ENCODE measurements around the gene TUBB1. TPM values are rescaled to one million over a fixed set of nuclear protein-coding genes. Genes with fewer than 3 reads are reported as not detected.

TUBB1 gene
- total and polyA plus RNA-seq, 2 donors from 2014 or later, result 0.17 TPM; not detected in 1

DNA sequence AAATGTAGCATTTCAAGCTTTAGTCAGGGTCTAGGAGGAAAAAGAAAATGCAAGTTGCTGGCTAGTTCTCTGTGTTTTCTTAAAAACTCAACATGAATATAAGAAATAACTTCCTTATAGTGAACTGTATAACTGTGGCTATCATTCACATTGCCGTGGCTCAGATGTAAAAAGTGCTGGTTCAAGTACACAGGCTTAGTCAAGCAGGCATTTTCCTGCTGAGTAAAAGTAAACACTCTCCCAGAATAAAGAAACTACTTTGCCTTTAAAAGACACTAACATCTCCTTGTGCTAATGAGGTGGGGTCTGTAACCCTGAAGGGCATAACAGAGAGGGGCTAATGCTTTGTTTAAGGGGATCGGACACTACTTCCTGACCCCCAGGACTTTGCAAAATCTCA is 9.6 kb downstream of the TUBB1 start:
- H3K4me3 ChIP-seq (ENCODE audit: low read length in 3 of 3), result no peak overlapping the region
- no peaks in the 10 kb centered on the region for H3K9me3 ChIP-seq (ENCODE audit: control insufficient read depth in 2 of 3, insufficient read depth in 1 of 3, low read length in 3 of 3)
- DNase-seq (no peak), FAIRE-seq (no peak)
- intact Hi-C loops (cut with DNase I), result loop anchor here (10.0 kb wide), 1 partner anchor 124 kb away; no protein-coding TSS in a partner anchor
- TF ChIP-seq CTCF (IDR thresholded peaks at IDR 0.05; ENCODE audit: borderline replicate concordance, extremely low read depth, insufficient read depth), result no peak
- peaks cover 2 to 56% (median 22%) of the 10 kb centered on the region in 3 donors for H3K36me3 ChIP-seq (ENCODE audit: control insufficient read depth in 2 of 3, insufficient read depth in 3 of 3, low read length in 3 of 3)
- peaks cover 0 to 20% (median 10%) of the 10 kb centered on the region in 3 donors for H3K4me1 ChIP-seq (ENCODE audit: control insufficient read depth in 2 of 3, insufficient read depth in 2 of 3, low read depth in 1 of 3, low read length in 3 of 3)
- no peaks in the 10 kb centered on the region for H3K27me3 ChIP-seq (ENCODE audit: control insufficient read depth, insufficient read depth, low read length)
- no peak overlapping the region for H3K27ac ChIP-seq (ENCODE audit: low read depth in 2 of 2, low read length in 2 of 2)
- H3K9ac ChIP-seq (ENCODE audit: low read length in 3 of 3), result peak overlapping the region in 1 of 3 donors; percentile 41

DNA sequence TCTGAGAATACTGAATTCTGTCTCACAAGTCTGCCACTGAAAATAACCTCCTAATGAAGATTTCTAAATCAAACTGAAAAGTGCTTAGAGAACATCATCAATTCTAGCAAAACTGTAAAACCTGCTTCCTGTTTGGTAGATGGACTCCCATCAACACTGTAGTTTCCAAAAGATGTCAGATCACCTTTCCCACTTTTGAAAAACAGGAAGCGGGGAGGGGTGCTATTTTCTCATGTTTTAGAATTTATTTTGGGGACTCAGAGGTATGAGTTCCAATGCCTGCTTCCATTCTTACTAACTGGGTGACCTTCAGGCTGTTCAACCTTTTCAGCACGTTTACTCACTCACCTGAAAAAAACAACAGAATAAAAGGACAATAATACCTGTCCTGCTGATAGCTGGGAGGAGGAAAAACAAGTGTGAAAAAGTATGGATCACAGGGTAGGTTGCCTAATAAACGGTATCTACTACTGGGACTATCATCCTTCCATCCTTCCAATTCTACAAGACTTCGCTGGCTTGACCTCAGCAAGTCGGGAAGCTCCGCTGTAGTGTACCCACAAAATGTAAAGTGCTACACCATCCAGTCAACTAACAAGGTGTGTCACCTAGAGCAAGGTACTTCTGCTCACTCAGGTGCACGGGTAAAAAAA is 11.8 kb downstream of the TUBB1 start:
- DNase-seq (no peak), FAIRE-seq (no peak)
- H3K4me3 ChIP-seq (ENCODE audit: low read length in 3 of 3), result peak overlapping the region; percentile 70 to 86 (median 75)
- H3K36me3 ChIP-seq (ENCODE audit: control insufficient read depth in 2 of 3, insufficient read depth in 3 of 3, low read length in 3 of 3), result peaks cover 7 to 56% (median 16%) of the 10 kb centered on the region in 3 donors
- H3K9me3 ChIP-seq (ENCODE audit: control insufficient read depth in 2 of 3, insufficient read depth in 1 of 3, low read length in 3 of 3), result no peaks in the 10 kb centered on the region
- peaks cover 0 to 20% (median 10%) of the 10 kb centered on the region in 3 donors for H3K4me1 ChIP-seq (ENCODE audit: control insufficient read depth in 2 of 3, insufficient read depth in 2 of 3, low read depth in 1 of 3, low read length in 3 of 3)
- no peaks in the 10 kb centered on the region for H3K27me3 ChIP-seq (ENCODE audit: control insufficient read depth, insufficient read depth, low read length)
- H3K27ac ChIP-seq (ENCODE audit: low read depth in 2 of 2, low read length in 2 of 2), result no peak overlapping the region
- no peak for TF ChIP-seq CTCF (IDR thresholded peaks at IDR 0.05; ENCODE audit: borderline replicate concordance, extremely low read depth, insufficient read depth)
- H3K9ac ChIP-seq (ENCODE audit: low read length in 3 of 3), result peak overlapping the region; percentile 68 to 75 (median 71)
- intact Hi-C loops (cut with DNase I), result no loop called here

DNA sequence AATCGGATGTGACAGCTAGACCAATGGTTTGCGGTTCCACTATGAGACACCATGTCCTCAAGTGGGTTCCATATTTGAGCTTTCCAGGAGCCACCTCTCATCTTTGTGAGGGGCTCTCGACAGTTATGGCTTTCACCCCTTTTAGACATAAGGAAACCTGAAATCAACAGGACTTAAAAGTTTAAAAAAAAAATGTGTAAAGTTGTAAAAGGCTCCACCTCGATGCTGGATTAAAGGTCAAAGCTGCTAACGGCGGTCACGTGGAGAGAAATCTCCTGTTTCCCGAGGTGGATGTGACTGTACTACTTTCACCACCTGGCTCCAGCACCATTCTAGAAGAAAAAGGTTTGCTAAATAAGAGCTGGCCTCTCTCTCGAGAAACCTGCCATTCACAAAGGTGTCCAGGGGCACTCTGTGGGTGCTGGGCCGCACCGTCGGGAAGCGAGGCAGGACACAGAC is 12.4 kb downstream of the TUBB1 start:
- Histone ChIP-seq H3K27me3 (ENCODE audit: control insufficient read depth, insufficient read depth, low read length) (no peaks in the 10 kb centered on the region), H3K9me3 (ENCODE audit: control insufficient read depth in 2 of 3, insufficient read depth in 1 of 3, low read length in 3 of 3) (no peaks in the 10 kb centered on the region), H3K4me3 (ENCODE audit: low read length in 3 of 3) (peak overlapping the region; percentile 70 to 86 (median 75)), H3K4me1 (ENCODE audit: control insufficient read depth in 2 of 3, insufficient read depth in 2 of 3, low read depth in 1 of 3, low read length in 3 of 3) (peaks cover 0 to 20% (median 10%) of the 10 kb centered on the region in 3 donors), H3K27ac (ENCODE audit: low read depth in 2 of 2, low read length in 2 of 2) (peak overlapping the region; percentile 71 to 91), H3K9ac (ENCODE audit: low read length in 3 of 3) (peak overlapping the region; percentile 68 to 75 (median 71)), H3K36me3 (ENCODE audit: control insufficient read depth in 2 of 3, insufficient read depth in 3 of 3, low read length in 3 of 3) (peaks cover 7 to 62% (median 20%) of the 10 kb centered on the region in 3 donors)
- FAIRE-seq, result no peak
- intact Hi-C loops (cut with DNase I), result no loop called here
- no peak for TF ChIP-seq CTCF (IDR thresholded peaks at IDR 0.05; ENCODE audit: borderline replicate concordance, extremely low read depth, insufficient read depth)
- DNase-seq, result peak in 1 of 5 donors; percentile 29

Measured in kidney (tissue), 14 donors.